HG02763 (cell line): Measurements from ENCODE around the gene RNF149.
"Not testable (repeated sequence)": the region's sequence is repeated elsewhere in the genome, so short reads cannot be mapped to it uniquely, and the experiment has no call there.

Source experiments
- ATAC-seq: cut with Tn5 transposase; IDR thresholded peaks from one replicate; pipeline ENCODE4 v1.9.1; 2021; ENCODE audit warnings: mild to moderate bottlenecking, moderate library complexity; ENCODE audit not compliant: unreplicated experiment

Gene RNF149

DNA sequence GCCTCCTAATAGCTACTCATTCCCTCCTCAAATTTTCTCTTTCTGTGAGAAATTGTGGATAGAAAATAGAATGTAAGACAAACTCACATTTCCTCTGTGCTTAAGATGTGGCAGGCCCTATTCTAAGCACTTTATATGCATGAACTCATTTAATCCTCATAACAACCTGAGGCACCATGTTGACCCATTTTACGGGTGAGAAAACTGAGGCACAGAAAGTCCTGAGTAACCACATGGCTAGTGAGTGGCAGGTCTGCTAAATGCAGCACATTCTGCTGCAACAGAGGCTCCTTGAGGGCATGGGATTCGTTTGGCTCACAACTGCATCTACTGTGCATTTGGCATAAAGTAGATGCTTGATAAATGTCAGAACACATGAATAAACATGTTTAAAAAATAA lies 22.7 kb upstream of the RNF149 start:
- ATAC-seq: no peak

DNA sequence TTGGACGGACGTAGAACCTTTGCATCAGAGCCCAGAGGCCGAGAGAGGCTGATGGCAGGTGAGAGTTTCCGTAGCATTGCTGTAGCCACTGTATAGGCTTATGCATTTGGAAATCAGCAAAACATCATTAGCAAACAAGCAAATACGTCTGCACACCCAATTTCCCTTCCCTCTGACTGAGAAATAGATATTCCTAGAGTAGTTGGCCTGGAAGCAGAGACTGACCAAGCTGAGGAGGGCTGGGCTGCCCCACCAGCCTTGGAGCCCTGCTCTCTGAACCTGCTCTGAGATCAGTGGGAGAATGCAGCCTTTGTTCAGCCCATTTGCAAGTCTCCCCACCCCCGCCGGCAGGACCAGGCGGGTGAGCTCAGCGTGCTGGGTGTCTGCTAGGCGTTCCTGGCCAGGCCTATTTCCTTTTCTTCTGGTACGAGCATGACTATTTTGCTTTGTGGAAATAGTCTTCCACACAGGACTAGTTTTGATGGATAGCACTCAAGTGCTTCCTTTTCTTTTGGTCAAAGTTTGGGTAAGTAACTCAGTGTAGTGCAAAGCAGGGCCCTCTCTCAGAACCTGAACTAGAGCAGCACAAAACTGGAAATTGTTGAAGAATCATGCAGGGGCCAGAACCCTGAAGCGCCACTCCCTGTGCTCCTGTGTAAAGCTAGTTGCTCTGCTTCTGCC lies 21.9 kb upstream of the RNF149 start:
- no peak for ATAC-seq

DNA sequence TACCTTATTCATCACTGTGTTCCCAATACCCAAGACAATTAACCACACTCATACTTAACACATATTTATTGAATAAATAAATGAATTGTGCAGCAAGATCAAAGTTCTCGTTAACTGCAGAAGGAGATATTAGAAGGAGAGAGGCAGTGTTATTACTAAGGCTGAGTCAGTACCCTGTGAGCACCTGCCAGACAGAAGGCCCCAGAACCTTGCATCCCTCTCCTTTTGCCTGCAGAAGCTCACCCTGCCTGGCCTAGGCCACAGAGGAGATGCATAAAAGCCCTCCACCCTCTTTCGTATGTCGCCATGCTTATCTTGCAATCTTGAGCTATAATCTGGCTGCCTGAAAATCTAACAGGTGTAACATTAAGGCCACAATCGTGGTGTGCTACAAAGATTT lies 20.5 kb upstream of the RNF149 start:
- ATAC-seq: no peak

- ATAC-seq: no peak
These were observed 20.0 kb upstream of the RNF149 start for GRCh38 chr2:101328474-101329007.

DNA sequence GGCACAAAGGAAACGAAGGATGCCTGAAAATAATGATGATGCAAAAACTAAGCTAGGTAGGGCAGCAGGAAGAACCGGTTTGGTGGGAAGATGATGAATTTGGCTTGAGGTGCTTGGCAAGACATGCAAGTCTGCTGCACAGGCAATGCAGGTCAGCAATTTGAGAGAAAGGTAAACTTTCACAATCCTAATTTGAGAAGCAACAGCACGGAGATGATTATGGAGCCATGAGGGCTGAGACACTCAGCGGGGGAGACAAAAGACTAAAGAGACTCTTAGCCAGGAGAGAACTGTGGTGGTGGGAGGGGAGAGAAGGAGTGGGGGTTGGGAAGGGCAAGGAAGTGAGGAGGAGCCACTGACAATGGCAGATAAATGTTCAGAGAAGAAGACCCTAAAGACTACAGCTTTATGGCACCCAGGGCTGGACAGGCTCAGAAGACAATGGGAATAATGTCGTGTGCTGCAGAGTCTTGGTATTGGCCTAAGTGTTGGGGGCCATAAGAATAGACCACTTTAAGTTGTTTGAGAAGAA lies 19.4 kb upstream of the RNF149 start:
- no peak for ATAC-seq

DNA sequence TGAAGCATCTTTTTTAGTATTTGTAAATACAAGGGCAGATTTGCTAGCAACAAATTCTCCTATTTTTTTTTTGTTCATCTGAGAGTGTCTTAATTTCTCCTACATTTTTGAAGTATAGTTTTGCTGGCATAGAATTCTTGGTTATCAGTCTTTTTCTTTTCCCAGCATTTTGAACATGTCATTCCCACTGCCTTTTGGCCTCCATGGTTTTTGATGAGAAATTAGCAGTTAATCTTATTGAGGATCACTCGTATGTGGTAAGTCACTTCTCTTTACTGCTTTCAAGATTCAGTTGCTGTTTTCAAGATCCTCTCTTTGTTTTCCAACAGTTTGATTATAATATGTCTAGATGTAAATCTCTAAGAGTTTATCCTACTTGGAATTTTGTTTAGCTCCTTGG lies 16.9 kb upstream of the RNF149 start:
- no peak for ATAC-seq

DNA sequence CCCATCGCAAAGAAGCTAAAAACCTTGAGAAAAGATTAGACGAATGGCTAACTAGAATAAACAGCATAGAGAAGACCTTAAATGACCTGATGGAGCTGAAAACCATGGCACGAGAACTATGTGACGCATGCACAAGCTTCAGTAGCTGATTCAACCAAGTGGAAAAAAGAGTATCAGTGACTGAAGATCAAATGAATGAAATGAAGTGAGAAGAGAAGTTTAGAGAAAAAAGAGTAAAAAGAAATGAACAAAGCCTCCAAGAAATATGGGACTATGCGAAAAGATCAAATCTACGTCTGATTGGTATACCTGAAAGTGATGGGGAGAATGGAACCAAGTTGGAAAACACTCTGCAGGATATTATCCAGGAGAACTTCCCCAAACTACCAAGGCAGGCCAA lies 8.1 kb upstream of the RNF149 start:
- not testable (repeated sequence) for ATAC-seq

DNA sequence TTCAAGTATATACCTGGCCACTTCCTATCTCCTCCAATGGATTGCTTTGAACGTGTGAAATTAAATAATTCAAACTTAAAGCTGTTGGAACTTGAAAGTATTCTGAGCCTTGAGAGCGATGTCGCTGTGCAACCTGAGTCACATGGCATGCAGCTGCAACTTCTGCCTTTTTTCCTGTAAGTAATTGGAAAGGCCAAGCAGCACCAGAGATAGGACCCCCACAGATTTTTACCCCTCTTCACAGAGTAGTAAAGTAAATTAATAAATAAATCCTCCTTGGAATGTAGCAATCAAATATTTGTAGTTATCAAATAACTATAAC lies 3.2 kb upstream of the RNF149 start:
- no peak for ATAC-seq

DNA sequence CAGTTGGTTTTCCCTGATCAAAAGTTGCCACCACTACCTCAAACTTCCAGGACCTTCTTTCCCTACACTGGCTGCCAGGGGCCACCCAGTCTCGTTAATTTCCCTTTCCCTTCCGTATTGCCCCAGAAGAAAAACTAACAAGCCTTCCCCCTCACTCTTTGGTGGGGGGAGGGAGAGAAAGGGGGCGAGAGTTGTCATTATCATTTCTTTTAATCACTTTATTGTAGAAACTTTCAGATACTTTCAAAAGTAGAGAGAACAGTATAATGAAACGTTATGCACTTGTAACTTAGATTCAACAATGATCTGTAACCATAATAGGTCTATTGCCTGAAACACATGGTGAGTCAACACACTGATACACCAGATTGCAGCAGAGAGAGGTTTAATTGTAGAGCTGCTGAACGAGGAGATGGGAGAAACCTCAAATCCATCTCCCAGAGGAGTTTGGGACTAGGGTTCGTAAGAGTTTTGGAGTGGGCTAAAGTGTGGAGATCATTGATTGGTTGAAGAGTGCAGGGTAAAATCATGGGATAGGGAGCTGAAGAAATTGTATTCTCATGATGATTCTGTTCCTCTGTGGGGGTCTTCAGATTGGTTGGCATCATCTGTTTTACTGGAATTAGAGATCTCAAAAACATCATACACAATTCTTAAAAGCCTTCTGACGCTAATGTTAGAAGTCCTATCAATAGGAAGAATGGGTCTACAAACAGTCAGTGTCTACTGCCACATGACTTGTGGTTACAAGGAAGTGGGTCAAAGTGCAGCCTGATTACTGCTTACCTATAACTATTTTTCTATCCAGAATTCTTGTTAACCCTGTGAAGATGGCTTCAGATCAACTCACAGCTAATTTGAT lies 2.6 kb upstream of the RNF149 start:
- ATAC-seq: no peak

GRCh38 chr2:101310090-101310833 lies 1.8 kb upstream of the RNF149 start:
- ATAC-seq: no peak

DNA sequence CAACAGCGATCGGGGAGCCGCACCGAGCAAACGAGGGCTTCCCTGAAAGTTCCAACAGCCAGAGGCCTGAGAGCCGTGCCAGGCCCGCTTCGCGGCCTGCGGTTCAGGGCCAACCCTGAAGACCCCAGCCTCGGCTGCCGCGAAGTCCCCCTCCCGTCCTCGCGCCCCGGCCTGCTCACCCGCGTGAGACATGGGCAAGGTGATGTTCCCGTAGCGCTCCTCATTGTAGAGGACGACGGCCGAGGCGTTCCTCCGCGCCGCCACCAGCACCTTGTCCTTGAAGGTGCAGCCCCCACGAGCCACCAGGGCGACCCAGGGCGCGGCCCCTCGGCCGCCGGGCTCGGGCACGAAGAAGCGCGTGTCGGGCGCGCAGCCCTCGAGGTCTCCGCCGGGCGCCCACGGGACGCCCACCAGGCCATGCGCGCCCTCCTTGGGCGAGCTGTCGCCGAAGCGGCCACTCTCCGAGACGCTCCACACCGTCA lies 510 bp downstream of the RNF149 start:
- ATAC-seq: peak; percentile 10

- no peak for ATAC-seq
These were observed 998 bp downstream of the RNF149 start for GRCh38 chr2:101307503-101307902.

DNA sequence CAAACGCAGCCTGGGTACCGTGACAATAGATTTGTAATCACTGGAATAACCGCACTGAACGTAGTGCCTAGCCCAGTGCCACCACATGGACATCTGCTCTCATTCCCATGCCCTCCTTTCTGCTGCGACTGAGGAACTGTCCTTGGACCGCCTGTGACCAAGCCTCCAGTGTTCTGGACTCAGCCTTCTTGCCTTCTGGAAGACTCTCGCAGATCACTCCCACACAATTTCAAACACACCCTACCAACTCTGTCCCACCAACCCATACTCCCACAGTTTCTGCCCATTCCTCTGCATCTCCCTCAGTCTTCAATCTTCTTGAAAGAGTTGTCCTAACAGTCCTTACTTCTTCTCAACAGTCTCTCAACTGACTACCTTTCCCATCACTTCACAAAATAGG lies 2.1 kb downstream of the RNF149 start:
- peak; percentile 13 for ATAC-seq

- no peak for ATAC-seq
These were observed 2.9 kb downstream of the RNF149 start for GRCh38 chr2:101305492-101306078.

DNA sequence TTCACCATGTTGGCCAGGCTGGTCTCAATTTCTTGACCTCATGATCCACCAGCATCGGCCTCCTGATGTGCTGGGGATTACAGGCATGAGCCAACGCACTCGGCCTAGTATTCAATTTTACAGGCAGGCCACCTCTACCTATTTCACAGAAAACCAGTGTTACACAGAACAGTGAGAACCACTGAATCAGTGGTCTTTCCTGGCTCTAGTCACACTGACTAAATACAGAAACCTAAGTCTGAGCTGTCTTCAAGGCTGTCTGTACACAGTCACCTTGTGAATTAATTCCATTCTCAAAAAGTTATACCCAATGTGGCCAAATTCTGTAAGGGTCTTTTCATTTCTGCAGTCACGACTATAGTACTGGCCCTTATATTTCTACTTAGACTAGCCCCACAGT lies 3.5 kb downstream of the RNF149 start:
- ATAC-seq: no peak

- no peak for ATAC-seq
These were observed 4.8 kb downstream of the RNF149 start for GRCh38 chr2:101303688-101304087.

GRCh38 chr2:101302016-101302415 lies 6.5 kb downstream of the RNF149 start:
- no peak for ATAC-seq

DNA sequence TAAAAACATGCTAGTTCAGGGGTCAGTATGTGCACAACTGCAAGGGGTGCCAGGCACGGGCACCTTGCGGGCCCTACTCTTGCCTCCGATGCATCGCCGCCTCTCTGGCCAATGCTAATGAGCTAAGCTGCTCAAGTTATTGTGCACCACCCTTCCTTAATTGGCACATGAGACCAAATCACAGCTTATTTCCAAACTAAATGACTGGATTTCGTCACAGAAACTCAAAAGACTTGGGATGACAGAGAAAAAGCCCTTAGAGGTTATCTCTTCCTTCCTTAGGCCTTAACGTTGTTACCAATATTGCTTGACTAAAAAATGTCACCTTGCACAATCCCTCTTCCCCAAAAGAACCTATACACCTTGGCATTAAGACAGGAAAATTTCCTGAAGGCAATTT lies 7.7 kb downstream of the RNF149 start:
- no peak for ATAC-seq

DNA sequence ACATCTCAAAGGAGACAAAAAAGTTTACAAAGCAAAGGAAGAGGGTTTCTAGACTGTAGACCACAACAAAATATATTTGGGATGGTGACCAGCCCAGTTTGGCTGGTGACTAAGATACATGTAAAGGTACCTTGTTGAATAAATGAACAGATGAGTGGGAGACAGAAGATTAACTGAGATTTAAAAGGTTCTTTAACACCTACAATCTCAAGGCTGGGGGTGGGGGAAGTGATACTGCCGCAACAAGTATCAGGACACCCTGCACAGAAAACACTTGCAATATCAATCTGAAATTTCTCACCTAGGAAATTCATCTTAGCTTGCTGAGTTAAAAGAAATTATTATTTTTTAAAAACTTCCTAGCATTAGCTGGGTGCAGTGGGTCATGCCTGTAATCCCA lies 8.3 kb downstream of the RNF149 start:
- ATAC-seq: no peak

GRCh38 chr2:101299604-101300003 lies 8.9 kb downstream of the RNF149 start:
- no peak for ATAC-seq

DNA sequence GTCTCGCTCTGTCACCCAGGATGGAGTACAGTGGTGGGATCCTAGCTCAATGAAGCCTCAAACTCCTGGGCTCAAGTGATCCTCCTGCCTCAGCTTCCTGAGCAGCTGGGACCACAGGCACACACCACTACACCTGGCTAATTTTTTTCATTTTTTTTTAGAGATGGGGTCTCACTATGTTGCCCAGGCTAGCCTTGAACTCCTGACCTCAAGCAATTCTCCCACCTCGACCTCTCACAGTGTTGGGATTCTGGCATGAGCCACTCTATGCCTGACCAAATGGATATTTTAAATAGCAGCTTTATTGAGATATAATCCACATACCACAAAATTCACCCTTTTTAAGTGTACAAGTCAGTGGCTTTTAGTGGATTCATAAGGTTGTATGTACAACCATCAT lies 11.1 kb downstream of the RNF149 start:
- ATAC-seq: no peak
